Heart left ventricle (tissue), 16 donors: ENCODE data around the gene ERMAP. TPM values are rescaled to one million over a fixed set of nuclear protein-coding genes. Genes with fewer than 3 reads are reported as not detected.

Experiments
- ATAC-seq, 4 donors: fragments of 200-7000 bp; cut with Tn5 transposase; one replicate each; pipeline ENCODE4 v1.9.1; 2020 to 2022; ENCODE audit warnings: moderate library complexity in 4 of 4, mild to moderate bottlenecking in 3 of 4, moderate number of reproducible peaks in 1 of 4
- DNase-seq, 5 donors: peaks; one replicate each; pipeline ENCODE4 v3.0.0-alpha.2; 2020
- H3K27ac ChIP-seq, 12 donors: fragments of 200-600 bp; sonication (generic) in 4 of 12; one replicate each; pipeline versions ENCODE4 v1.5.0 to v1.8.0; 2016 to 2022; ENCODE audit warnings: mild to moderate bottlenecking in 2 of 12
- H3K27me3 ChIP-seq, 9 donors: fragments of 200-600 bp; sonication (generic) in 2 of 9; one replicate each; pipeline versions ENCODE4 v1.5.1 to v1.8.0; 2016 to 2022; ENCODE audit warnings: mild to moderate bottlenecking in 3 of 9
- H3K36me3 ChIP-seq, 9 donors: fragments of 200-600 bp; sonication (generic) in 2 of 9; one replicate each; pipeline versions ENCODE4 v1.5.0 to v1.8.0; 2018 to 2022; ENCODE audit warnings: mild to moderate bottlenecking in 2 of 9
- H3K4me1 ChIP-seq, 12 donors: fragments of 200-600 bp; sonication (generic) in 4 of 12; one replicate each; pipeline versions ENCODE4 v1.5.0 to v1.8.0; 2016 to 2022; ENCODE audit warnings: mild to moderate bottlenecking in 3 of 12
- H3K4me3 ChIP-seq, 12 donors: fragments of 200-600 bp; sonication (generic) in 4 of 12; one replicate each; pipeline versions ENCODE4 v1.5.0 to v1.8.0; 2017 to 2022; ENCODE audit warnings: mild to moderate bottlenecking in 9 of 12, moderate library complexity in 4 of 12
- H3K9me3 ChIP-seq, 12 donors: fragments of 200-600 bp; sonication (generic) in 4 of 12; one replicate each; pipeline versions ENCODE4 v1.5.0 to v1.8.0; 2016 to 2022; ENCODE audit warnings: mild to moderate bottlenecking in 1 of 12
- CTCF ChIP-seq, 12 donors: fragments of 200-600 bp; sonication (generic) in 4 of 12; IDR thresholded peaks; one replicate each; pipeline versions ENCODE4 v1.5.0 to v1.8.0; 2018 to 2022; ENCODE audit warnings: antibody characterized with exemption in 12 of 12, mild to moderate bottlenecking in 5 of 12
- POLR2A ChIP-seq, 2 donors: fragments of 450-650 bp; IDR thresholded peaks; one replicate each; pipeline ENCODE4 v1.6.1; 2017; ENCODE audit warnings: antibody characterized with exemption in 2 of 2, mild to moderate bottlenecking in 2 of 2, moderate library complexity in 2 of 2
- WGBS, 4 donors: extraction: QIAGEN DNeasy Blood & Tissue Kit in 2 of 4; methylation state at CpG; one replicate each; pipeline versions ENCODE4 v1.1.5 to v1.1.7; 2013 to 2018; 5-methylcytosine and 5-hydroxymethylcytosine counted together
- intact Hi-C, 10 donors: fragments of 100-400 bp; cut with DNase I; formaldehyde crosslinking; loops; one replicate each; pipeline versions ENCODE4 v1.11.1 to v1.14.2; 2022
- long read RNA-seq, 3 donors: library from polyadenylated mRNA; unstranded; transcript quantifications; one replicate each; pipeline ENCODE4 v2.0.0, GENCODE V29; 2020 to 2021
- polyA plus RNA-seq, 2 donors: library from polyadenylated mRNA; stranded (reverse); fragments of 200-250 nt; gene quantifications; one replicate each; pipeline ENCODE4 v1.2.3, GENCODE V29; 2013
- total RNA-seq, 9 donors: library from RNA; depleted of rRNA in 2 of 9; stranded (reverse); fragments of >200 nt in 2 of 9; fragmentation: NEBNext Ultra II Directional in 3 of 9; extraction: Animal tissue kit (Norgen Biotek cat#: 25700) in 3 of 9; gene quantifications; one replicate each; pipeline versions ENCODE4 v1.1.0 to v1.2.4, GENCODE V29; 2016 to 2023
- donor health status: ischemic (EF 13 %, LVEDD 7.1; RV severe dilation, severe dysfunction).
- donor health status: healthy with polysubstance abuse.
- donor health status: DM: no; HTN: yes; CAD: no.
- donor health status: DM: no; HTN: no; CAD: no.
- donor health status: ischemic (EF 25% LVEDD 6.9; RV normal size, moderate dysfunction).
- donor health status: ischemic (EF 25% LVEDD 5.7; RV mildly dilated, moderate dysfunction).
- donor health status: healthy.
- donor health status: DM: yes; HTN: yes; CAD: no.
- donor health status: ischemic (EF 35%, LVEDD 5.7; RV mildly dilated, moderate dysfunction).
- donor health status: nonischemic (EF 11% LVEDD 7.7; RV severe dilation, severe dysfunction).
- donor health status: DM: yes; HTN: yes; CAD: no.
- donor health status: PGD.
- donor health status: ischemic (EF 29% LVEDD 5.4; RV normal size, mild dysfunction).
- donor health status: nonischemic (EF 23%, LVEDD 6.1; RV moderate dilation, normal function).

ERMAP gene
- total RNA-seq, result 1 to 10 TPM; 2.2 to 8.2 (median 5.4) TPM
- 1 to 10 TPM; 2.6 to 2.8 TPM for polyA plus RNA-seq
- long read RNA-seq, donor 1, partial matches to known transcripts, result 0 of 1 reads
- long read RNA-seq, donor 1, other reads (novel, unspliced or antisense), result 1 of 1 reads
- long read RNA-seq, donor 2, transcript ERMAP-203 (12 exons, 3,476 nt), result major isoform, 6 of 11 reads
- long read RNA-seq, donor 2, partial matches to known transcripts, result 0 of 11 reads
- long read RNA-seq, donor 2, other reads (novel, unspliced or antisense), result 5 of 11 reads
- long read RNA-seq, donor 3, partial matches to known transcripts, result 0 of 3 reads
- long read RNA-seq, donor 3, other reads (novel, unspliced or antisense), result 2 of 3 reads

GRCh38 chr1:42816585-42817439 is at the start of gene ERMAP, which contains the start of gene SVBP:
TSS of gene ERMAP (plus strand) at chr1:42817122. CDS start at chr1:42830449, 13,327 bp downstream.
TSS of gene SVBP (minus strand) at chr1:42817397. CDS start at chr1:42816544, 853 bp downstream.
- intact Hi-C loops, result loop anchor here in 3 of 10 donors (1.0 to 5.0 kb wide), 4 partner anchors 29 to 50 kb away; partner anchors contain the start of genes C1orf50 (in 2 of the 3), P3H1 (in 2 of the 3) and ZNF691 (in 2 of the 3)
- H3K27me3 ChIP-seq, result no peaks in the 10 kb centered on the region

GRCh38 chr1:42767510-42768000 is 49.4 kb upstream of the ERMAP start:
- Histone ChIP-seq H3K4me1 (peaks cover 3 to 48% (median 30%) of the 10 kb centered on the region in 12 donors), H3K27me3 (no peaks in the 10 kb centered on the region), H3K9me3 (no peaks in the 10 kb centered on the region), H3K36me3 (peaks cover 0 to 5% (median 0%) of the 10 kb centered on the region in 9 donors), H3K27ac (peak overlapping the region; percentile 72 to 97 (median 92)), H3K4me3 (peak overlapping the region; percentile 82 to 98 (median 94))
- DNase-seq (no peak), ATAC-seq (peak; percentile 2 to 47 (median 21))
- 1 to 3% (median 2%) methylated on average over 14 to 23 of the region's 23 CpGs for WGBS, 4 donors
- intact Hi-C loops, result loop anchor here in 7 of 10 donors (1.0 to 10.0 kb wide), 9 partner anchors 50 to 433 kb away; partner anchors contain the start of genes YBX1 (in 6 of the 7), ERMAP (in 2 of the 7), SVBP (in 2 of the 7) and FOXJ3 (in 1 of the 7)
- TF ChIP-seq CTCF (IDR thresholded peaks at IDR 0.05) (no peak), POLR2A (IDR thresholded peaks at IDR 0.05) (no peak)

More at GRCh38 chr1:42816585-42817439, at the start of gene ERMAP, which contains the start of gene SVBP:
- H3K4me3 ChIP-seq, result peak within 1 kb of the TSS; percentile 44 to 92 (median 78)
- peak; percentile 90 to 99 (median 98) for ATAC-seq
- peaks cover 0 to 27% (median 17%) of the 10 kb centered on the region in 12 donors for H3K4me1 ChIP-seq
- WGBS, 4 donors, result 1 to 3% (median 2%) methylated on average over 19 to 66 of the region's 66 CpGs
- peaks cover 0 to 20% (median 0%) of the 10 kb centered on the region in 9 donors for H3K36me3 ChIP-seq
- peak; percentile 93 to 98 (median 94) for DNase-seq
- TF ChIP-seq CTCF (IDR thresholded peaks at IDR 0.05) (peak in 2 of 12 donors; percentile 16 to 17), POLR2A (IDR thresholded peaks at IDR 0.05) (peak in 1 of 2 donors; percentile 49)
- H3K9me3 ChIP-seq, result no peaks in the 10 kb centered on the region
- H3K27ac ChIP-seq, result peak within 1 kb of the TSS; percentile 93 to 100 (median 98)

GRCh38 chr1:42768172-42768571 is 48.8 kb upstream of the ERMAP start:
- TF ChIP-seq CTCF (IDR thresholded peaks at IDR 0.05), result no peak
- no peak for TF ChIP-seq POLR2A (IDR thresholded peaks at IDR 0.05)
- H3K4me3 ChIP-seq, result peak overlapping the region in 10 of 12 donors; percentile 82 to 98 (median 95)
- no peak overlapping the region for H3K27ac ChIP-seq
- H3K9me3 ChIP-seq, result no peaks in the 10 kb centered on the region
- intact Hi-C loops, result loop anchor here in 7 of 10 donors (5.0 to 10.0 kb wide), 8 partner anchors 49 to 433 kb away; partner anchors contain the start of genes YBX1 (in 6 of the 7), ERMAP (in 1 of the 7), FOXJ3 (in 1 of the 7) and SVBP (in 1 of the 7)
- no peaks in the 10 kb centered on the region for H3K27me3 ChIP-seq
- ATAC-seq (no peak), DNase-seq (no peak)
- peaks cover 0 to 8% (median 0%) of the 10 kb centered on the region in 9 donors for H3K36me3 ChIP-seq
- H3K4me1 ChIP-seq, result peaks cover 3 to 50% (median 30%) of the 10 kb centered on the region in 12 donors
- 72 to 80% (median 75%) methylated on average over 2 of the region's 2 CpGs for WGBS, 4 donors
